LNCaP clone FGC (cell line): ENCODE results near the gene ZNF747.

ENCODE experiments used
- DNase-seq: peaks from one replicate; pipeline ENCODE4 v3.0.0-alpha.2; 2011; ENCODE audit warnings: low read depth
- H3K4me3 ChIP-seq: 2 replicates; pipeline ENCODE4 v1.5.1; 2011; ENCODE audit warnings: mild to moderate bottlenecking, low read depth, low read length, control low read depth
- CTCF ChIP-seq: IDR thresholded peaks from 2 replicates; pipeline ENCODE4 v1.5.1; 2012; ENCODE audit warnings: mild to moderate bottlenecking; ENCODE audit not compliant: control insufficient read depth, insufficient read depth; ENCODE audit errors: extremely low read depth

Gene ZNF747

GRCh38 chr16:30569746-30570635 is 35.3 kb upstream of the ZNF747 start:
- no peak overlapping the region for H3K4me3 ChIP-seq
- DNase-seq = no peak
- no peak for TF ChIP-seq CTCF

GRCh38 chr16:30569281-30569680 is 34.6 kb upstream of the ZNF747 start:
- DNase-seq = no peak
- no peak for TF ChIP-seq CTCF
- no peak overlapping the region for H3K4me3 ChIP-seq

GRCh38 chr16:30567991-30568638 is 33.5 kb upstream of the ZNF747 start:
- no peak for TF ChIP-seq CTCF
- DNase-seq = no peak
- H3K4me3 ChIP-seq = no peak overlapping the region

- DNase-seq = no peak
- H3K4me3 ChIP-seq = no peak overlapping the region
- no peak for TF ChIP-seq CTCF
Measured at GRCh38 chr16:30567160-30567990, 32.7 kb upstream of the ZNF747 start.

- TF ChIP-seq CTCF = no peak
- no peak overlapping the region for H3K4me3 ChIP-seq
- no peak for DNase-seq
Measured at GRCh38 chr16:30566531-30566930, 31.9 kb upstream of the ZNF747 start.

- no peak for TF ChIP-seq CTCF
- DNase-seq = no peak
- no peak overlapping the region for H3K4me3 ChIP-seq
Measured at GRCh38 chr16:30565984-30566383, 31.3 kb upstream of the ZNF747 start.
